ENCODE data around the gene FUBP3. TPM values are rescaled to one million over a fixed set of nuclear protein-coding genes. Genes with fewer than 3 reads are reported as not detected.

FUBP3 gene
- total and polyA plus RNA-seq, 8 donors: 17.0 to 27.8 (median 23.6) TPM

- Histone ChIP-seq H3K27me3 (peaks cover 0 to 10% (median 0%) of the 10 kb centered on the region in 4 donors), H3K4me3 (no peak overlapping the region), H3K4me1 (no peaks in the 10 kb centered on the region), H3K36me3 (no peaks in the 10 kb centered on the region), H3K9me3 (no peaks in the 10 kb centered on the region), H3K27ac (no peak overlapping the region)
- WGBS, 2 donors: 47 to 59% methylated on average over 2 of the region's 2 CpGs
- ATAC-seq (no peak), DNase-seq (no peak), FAIRE-seq (no peak)
- no peak for TF ChIP-seq CTCF (IDR thresholded peaks at IDR 0.05)
- intact Hi-C loops (cut with DNase I): no loop called here
These were observed 37.8 kb upstream of the FUBP3 start for GRCh38 chr9:130541533-130541932.

GRCh38 chr9:130542038-130542437 lies 37.3 kb upstream of the FUBP3 start:
- DNase-seq (no peak), FAIRE-seq (no peak), ATAC-seq (no peak)
- H3K27me3 ChIP-seq: peaks cover 0 to 10% (median 0%) of the 10 kb centered on the region in 4 donors
- intact Hi-C loops (cut with DNase I): no loop called here
- no peak for TF ChIP-seq CTCF (IDR thresholded peaks at IDR 0.05)
- no peak overlapping the region for H3K4me3 ChIP-seq
- H3K36me3 ChIP-seq: no peaks in the 10 kb centered on the region
- H3K9me3 ChIP-seq: no peaks in the 10 kb centered on the region
- no peaks in the 10 kb centered on the region for H3K4me1 ChIP-seq
- 49 to 61% methylated on average over 5 of the region's 5 CpGs for WGBS, 2 donors
- H3K27ac ChIP-seq: no peak overlapping the region

- no peak for ATAC-seq
- TF ChIP-seq CTCF (IDR thresholded peaks at IDR 0.05): no peak
These were observed 36.7 kb upstream of the FUBP3 start for GRCh38 chr9:130542457-130543228.

GRCh38 chr9:130543368-130543767 lies 36.0 kb upstream of the FUBP3 start:
- H3K4me1 ChIP-seq: no peaks in the 10 kb centered on the region
- no peak for FAIRE-seq
- intact Hi-C loops (cut with DNase I): no loop called here

More at GRCh38 chr9:130542457-130543228, 36.7 kb upstream of the FUBP3 start:
- intact Hi-C loops (cut with DNase I): no loop called here
- WGBS, 2 donors: 50 to 57% methylated on average over 7 of the region's 7 CpGs
- H3K4me3 ChIP-seq: no peak overlapping the region
- no peaks in the 10 kb centered on the region for H3K4me1 ChIP-seq
- H3K27me3 ChIP-seq: peaks cover 0 to 10% (median 0%) of the 10 kb centered on the region in 4 donors
- DNase-seq (no peak), FAIRE-seq (no peak)
- H3K36me3 ChIP-seq: no peaks in the 10 kb centered on the region
- H3K9me3 ChIP-seq: no peaks in the 10 kb centered on the region
- no peak overlapping the region for H3K27ac ChIP-seq

More at GRCh38 chr9:130543368-130543767, 36.0 kb upstream of the FUBP3 start:
- Histone ChIP-seq H3K4me3 (no peak overlapping the region), H3K27ac (no peak overlapping the region), H3K36me3 (no peaks in the 10 kb centered on the region), H3K27me3 (peaks cover 0 to 10% (median 0%) of the 10 kb centered on the region in 4 donors), H3K9me3 (no peaks in the 10 kb centered on the region)
- no peak for DNase-seq
- no peak for ATAC-seq
- TF ChIP-seq CTCF (IDR thresholded peaks at IDR 0.05): no peak
- 65 to 77% methylated on average over 8 of the region's 8 CpGs for WGBS, 2 donors

Data from pancreas (tissue), 10 donors.